ENCODE measurements around the gene C16orf87.

C16orf87 gene

GRCh38 chr16:46756772-46757171 is 74.2 kb downstream of the C16orf87 start:
- TF ChIP-seq CTCF (conservative IDR thresholded peaks at IDR 0.05; ENCODE audit: low read length): no peak
- no peak overlapping the region for H3K4me3 ChIP-seq (ENCODE audit: low read length)
- no peak for DNase-seq (ENCODE audit: low read depth)

- DNase-seq (ENCODE audit: low read depth): no peak
- no peak for TF ChIP-seq CTCF (conservative IDR thresholded peaks at IDR 0.05; ENCODE audit: low read length)
- no peak overlapping the region for H3K4me3 ChIP-seq (ENCODE audit: low read length)
These were observed 78.0 kb downstream of the C16orf87 start for GRCh38 chr16:46753015-46753414.

GRCh38 chr16:46751381-46751780 is 79.6 kb downstream of the C16orf87 start:
- no peak for TF ChIP-seq CTCF (conservative IDR thresholded peaks at IDR 0.05; ENCODE audit: low read length)
- H3K4me3 ChIP-seq (ENCODE audit: low read length): no peak overlapping the region
- DNase-seq (ENCODE audit: low read depth): no peak

- no peak for TF ChIP-seq CTCF (conservative IDR thresholded peaks at IDR 0.05; ENCODE audit: low read length)
- DNase-seq (ENCODE audit: low read depth): no peak
- H3K4me3 ChIP-seq (ENCODE audit: low read length): no peak overlapping the region
These were observed 81.9 kb downstream of the C16orf87 start for GRCh38 chr16:46748775-46749705.

- DNase-seq (ENCODE audit: low read depth): peak; percentile 17
- no peak for TF ChIP-seq CTCF (conservative IDR thresholded peaks at IDR 0.05; ENCODE audit: low read length)
- no peak within 1 kb of the TSS for H3K4me3 ChIP-seq (ENCODE audit: low read length)
These were observed 83.0 kb downstream of the C16orf87 start, which contains the start of gene MYLK3 for GRCh38 chr16:46747777-46748651. Gene MYLK3 (minus strand): TSS chr16:46748344. CDS start chr16:46748193, 151 bp downstream.

GRCh38 chr16:46746821-46747776 is 83.9 kb downstream of the C16orf87 start:
- no peak for TF ChIP-seq CTCF (conservative IDR thresholded peaks at IDR 0.05; ENCODE audit: low read length)
- no peak for DNase-seq (ENCODE audit: low read depth)

More at GRCh38 chr16:46746821-46747776, 83.9 kb downstream of the C16orf87 start:
- H3K4me3 ChIP-seq (ENCODE audit: low read length): no peak overlapping the region
